Keratinocyte (primary cell): ENCODE measurements around the gene TNS1.

Experiments
- EZH2 ChIP-seq: IDR thresholded peaks from one replicate; pipeline ENCODE4 v1.6.1; 2012; ENCODE audit warnings: inconsistent platforms, mild to moderate bottlenecking, low read length, moderate library complexity
- TF ChIP-seq, protein P1 (sequence below), 3 experiments: IDR thresholded peaks in 1 of 3; conservative IDR thresholded peaks in 1 of 3; optimal IDR thresholded peaks in 1 of 3; 2 replicates in 2 of 3; 3 replicates in 1 of 3; pipeline versions ENCODE3 to v1.5.1; 2011; ENCODE audit warnings: low read length in 3 of 3, mild to moderate bottlenecking in 3 of 3, moderate library complexity in 2 of 3, control low read depth in 1 of 3, inconsistent platforms in 1 of 3; ENCODE audit not compliant: insufficient read depth in 2 of 3; ENCODE audit errors: extremely low read depth in 1 of 3

DNA sequence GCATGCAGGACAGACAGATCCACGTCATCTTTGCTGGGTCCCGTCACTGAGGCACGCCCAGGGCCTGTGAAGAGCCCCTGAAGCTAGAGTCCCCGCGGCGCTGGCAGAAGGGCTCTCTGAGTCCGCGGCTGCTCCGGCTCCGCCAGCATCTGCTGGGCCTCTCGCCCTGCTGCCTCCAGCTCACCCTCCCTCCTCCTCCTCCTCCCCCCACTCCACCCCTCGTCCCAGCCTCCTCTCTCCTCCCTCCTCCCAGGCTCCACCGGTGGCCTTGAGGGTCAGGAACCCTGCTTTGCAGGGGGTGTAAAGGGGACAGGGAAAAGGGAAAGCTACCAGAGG is at the start of gene TNS1:
- TF ChIP-seq EZH2: no peak
- TF ChIP-seq, protein P1, sequence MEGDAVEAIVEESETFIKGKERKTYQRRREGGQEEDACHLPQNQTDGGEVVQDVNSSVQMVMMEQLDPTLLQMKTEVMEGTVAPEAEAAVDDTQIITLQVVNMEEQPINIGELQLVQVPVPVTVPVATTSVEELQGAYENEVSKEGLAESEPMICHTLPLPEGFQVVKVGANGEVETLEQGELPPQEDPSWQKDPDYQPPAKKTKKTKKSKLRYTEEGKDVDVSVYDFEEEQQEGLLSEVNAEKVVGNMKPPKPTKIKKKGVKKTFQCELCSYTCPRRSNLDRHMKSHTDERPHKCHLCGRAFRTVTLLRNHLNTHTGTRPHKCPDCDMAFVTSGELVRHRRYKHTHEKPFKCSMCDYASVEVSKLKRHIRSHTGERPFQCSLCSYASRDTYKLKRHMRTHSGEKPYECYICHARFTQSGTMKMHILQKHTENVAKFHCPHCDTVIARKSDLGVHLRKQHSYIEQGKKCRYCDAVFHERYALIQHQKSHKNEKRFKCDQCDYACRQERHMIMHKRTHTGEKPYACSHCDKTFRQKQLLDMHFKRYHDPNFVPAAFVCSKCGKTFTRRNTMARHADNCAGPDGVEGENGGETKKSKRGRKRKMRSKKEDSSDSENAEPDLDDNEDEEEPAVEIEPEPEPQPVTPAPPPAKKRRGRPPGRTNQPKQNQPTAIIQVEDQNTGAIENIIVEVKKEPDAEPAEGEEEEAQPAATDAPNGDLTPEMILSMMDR (optimal IDR thresholded peaks at IDR 0.05 in 1 of 3, IDR thresholded peaks at IDR 0.05 in 1 of 3, conservative IDR thresholded peaks at IDR 0.05 in 1 of 3; ENCODE audit: extremely low read depth in 1 of 3, insufficient read depth in 2 of 3, low read length in 3 of 3): no peak
